ENCODE results near the gene PBXIP1.

DNA sequence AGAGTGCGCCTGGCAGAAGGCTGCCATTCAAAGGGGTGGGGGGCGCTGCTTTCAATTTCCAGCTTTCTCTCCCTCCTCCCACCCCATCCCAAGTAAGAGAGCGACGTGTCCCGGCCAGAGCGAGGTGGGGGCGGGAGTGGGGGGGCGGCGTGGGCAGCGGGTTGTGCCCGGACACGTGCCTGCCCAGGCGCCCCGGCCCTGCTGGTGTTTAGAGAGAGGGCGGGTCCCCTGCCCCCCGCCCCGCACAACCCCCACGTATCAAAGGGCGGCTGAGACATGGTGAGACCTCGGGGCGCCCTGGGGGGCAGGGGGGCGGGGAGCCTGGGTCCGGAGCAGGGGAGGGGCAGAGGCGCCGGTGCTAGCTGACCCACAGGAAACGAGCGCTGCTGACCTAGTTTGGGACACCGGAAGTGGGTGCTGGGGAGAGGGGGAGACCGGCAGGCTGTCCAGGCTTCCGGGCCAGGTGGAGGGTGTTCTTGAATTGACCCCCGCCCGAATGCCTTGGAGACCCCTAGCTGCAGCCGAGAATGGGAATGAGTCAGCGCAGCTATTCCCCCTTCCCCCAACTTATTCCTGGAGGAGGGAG, 48.0 kb upstream of the PBXIP1 start:
- TF ChIP-seq, protein P1, sequence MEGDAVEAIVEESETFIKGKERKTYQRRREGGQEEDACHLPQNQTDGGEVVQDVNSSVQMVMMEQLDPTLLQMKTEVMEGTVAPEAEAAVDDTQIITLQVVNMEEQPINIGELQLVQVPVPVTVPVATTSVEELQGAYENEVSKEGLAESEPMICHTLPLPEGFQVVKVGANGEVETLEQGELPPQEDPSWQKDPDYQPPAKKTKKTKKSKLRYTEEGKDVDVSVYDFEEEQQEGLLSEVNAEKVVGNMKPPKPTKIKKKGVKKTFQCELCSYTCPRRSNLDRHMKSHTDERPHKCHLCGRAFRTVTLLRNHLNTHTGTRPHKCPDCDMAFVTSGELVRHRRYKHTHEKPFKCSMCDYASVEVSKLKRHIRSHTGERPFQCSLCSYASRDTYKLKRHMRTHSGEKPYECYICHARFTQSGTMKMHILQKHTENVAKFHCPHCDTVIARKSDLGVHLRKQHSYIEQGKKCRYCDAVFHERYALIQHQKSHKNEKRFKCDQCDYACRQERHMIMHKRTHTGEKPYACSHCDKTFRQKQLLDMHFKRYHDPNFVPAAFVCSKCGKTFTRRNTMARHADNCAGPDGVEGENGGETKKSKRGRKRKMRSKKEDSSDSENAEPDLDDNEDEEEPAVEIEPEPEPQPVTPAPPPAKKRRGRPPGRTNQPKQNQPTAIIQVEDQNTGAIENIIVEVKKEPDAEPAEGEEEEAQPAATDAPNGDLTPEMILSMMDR (IDR thresholded peaks at IDR 0.05; ENCODE audit: borderline replicate concordance, extremely low read depth, low read length, poor library complexity, severe bottlenecking) = no peak
- no peak for TF ChIP-seq EZH2 (IDR thresholded peaks at IDR 0.05; ENCODE audit: borderline replicate concordance, low read depth, low read length, severe bottlenecking)

Measured in DND-41 (cell line).